Measurements from ENCODE around the gene CDH23. TPM values are rescaled to one million over a fixed set of nuclear protein-coding genes. Genes with fewer than 3 reads are reported as not detected.

Gene CDH23
- total RNA-seq, 1 donor from 2014 or later: 0.40 TPM

DNA sequence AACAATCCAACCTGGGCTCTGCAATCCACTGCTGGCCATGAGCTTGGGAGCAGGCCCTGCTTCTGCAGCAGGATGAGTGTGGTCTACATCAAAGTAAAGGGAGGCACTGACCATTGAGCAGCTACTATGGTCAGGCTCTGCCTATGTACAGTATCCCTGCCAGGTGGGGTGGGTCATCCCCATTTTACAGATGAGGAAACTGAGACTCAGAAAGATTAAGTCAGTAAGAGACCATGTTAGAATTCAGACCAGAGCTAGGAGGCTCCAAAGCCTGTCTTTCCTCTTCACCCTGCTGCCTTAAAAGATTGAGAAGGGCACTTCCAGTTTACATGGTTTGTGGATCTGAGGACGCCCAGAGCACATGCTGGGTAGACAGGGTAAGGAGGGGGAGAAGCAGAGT is 27.1 kb upstream of the CDH23 start:
- DNase-seq (ENCODE audit: low read depth): no peak

DNA sequence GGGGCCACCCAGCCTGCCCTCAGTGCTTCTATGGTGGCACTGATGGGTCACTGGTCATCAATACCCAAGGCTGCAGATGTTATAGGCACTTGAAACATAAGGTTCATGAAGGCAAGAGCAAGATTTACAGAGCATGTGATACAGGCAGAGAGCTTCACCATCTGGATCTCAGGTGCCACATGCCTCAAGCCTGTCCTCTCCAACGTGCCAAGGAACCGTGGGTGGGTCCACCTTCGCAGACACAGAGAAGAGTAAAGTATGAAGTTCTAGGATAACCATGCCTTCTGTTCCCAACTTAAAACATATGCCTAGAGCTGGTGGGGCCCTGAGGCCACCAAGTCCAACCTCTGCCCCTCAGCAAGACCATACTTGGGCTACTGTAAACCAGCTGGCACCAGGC is 26.7 kb upstream of the CDH23 start:
- no peak for DNase-seq (ENCODE audit: low read depth)

DNA sequence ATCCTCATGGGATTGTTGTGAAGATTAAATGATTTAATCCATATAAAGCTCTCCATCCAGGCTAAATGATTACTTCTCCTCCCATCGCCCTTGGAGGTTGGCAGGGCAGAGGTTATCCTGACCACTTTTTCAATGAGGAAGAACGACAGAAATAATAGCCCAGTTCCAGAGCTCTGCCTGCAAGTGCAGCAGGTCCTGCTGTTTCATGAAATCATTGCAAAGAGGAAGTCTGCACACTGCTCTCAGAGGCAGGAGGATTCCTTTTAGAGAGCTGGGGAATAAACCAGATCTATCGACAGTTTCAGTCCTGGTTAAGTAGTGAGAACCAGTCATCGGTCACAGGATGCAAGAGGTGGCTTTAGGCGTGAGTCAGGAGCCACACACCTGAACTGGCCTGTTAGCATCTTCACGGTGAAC is 25.0 kb upstream of the CDH23 start:
- no peak for DNase-seq (ENCODE audit: low read depth)

DNA sequence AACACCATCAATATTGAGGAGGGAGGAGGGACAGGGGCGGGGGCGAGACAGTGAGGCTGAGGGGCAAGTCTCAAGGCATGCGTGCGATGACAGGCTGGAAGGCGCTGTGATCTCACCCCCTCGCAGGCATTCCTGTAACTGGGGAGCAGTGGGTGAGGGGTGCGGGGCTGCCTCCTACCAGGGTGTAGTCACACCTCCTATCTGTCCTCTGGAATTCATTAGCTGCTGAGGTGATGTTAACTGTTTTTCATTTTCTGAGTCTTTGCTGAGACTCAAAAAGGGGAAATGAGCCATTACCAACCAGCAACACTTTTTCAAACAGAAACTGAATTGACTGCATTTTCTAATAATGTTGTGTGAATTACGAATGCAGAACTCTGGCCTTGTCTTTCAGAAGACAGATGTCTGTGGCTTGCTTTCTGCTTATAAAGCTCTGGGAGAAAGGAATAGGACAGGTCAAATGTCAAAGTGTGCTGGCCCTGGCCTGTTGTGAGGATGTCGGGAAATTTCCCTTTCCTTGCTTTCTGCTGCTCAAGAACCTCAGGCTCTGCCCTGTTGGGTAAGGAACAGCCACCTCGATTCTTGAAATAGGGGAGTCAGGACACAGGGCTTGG is 23.7 kb upstream of the CDH23 start:
- no peak for DNase-seq (ENCODE audit: low read depth)

DNA sequence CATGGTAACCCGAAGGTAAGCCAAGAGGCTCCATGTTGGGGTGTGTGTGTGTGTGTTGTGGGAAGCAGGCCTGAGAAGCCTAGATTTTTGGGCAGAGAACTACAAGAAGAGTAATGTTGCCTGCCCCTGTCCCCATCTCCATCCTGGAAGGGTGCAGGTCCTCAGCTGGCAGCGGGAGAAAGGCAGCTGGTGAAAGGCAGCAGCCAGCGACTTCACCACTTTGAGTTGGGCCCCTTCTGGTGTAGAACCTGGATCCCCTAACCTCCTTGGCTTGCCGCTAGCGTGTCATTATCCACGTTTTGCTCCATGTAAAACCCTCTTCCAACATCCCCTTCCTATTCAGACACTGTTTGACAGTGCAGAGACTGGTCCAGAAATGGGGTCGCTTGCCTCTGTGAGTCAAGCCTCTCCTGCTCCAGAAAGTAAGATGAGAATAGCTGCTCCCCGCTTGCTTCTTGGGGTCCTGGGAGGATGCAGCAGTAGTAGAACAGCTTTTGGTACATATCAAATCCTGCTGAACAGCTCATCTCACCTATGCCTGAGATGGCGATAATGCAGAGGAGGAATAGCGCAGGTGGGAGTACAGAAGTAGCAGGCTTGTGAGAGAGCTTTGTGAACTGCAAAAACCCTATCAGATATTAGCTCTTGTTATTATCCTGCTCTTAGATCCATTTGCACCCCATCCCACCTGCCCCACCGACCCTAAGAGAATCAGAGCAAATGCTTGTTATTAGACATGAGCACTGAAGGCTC is 22.1 kb upstream of the CDH23 start:
- no peak for DNase-seq (ENCODE audit: low read depth)

DNA sequence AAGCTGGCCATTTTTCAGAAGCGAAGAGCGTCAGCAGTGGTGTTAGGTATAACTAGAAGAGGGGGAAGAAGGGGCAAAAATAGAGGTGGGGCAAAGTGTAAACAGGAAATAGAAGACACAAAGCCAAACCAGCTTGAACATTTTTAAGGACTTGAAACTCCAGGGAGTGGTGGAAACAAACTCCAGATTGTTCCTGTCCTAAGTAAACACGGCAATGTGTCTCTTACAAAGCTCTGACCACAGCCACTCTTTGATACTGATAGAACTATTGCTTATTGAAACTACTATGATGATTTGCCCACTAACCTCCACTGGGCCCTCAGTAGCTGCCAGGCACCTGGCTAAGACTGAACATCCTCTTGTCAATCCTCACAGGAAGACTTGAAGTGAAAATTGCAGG is 20.8 kb upstream of the CDH23 start:
- DNase-seq (ENCODE audit: low read depth): no peak

DNA sequence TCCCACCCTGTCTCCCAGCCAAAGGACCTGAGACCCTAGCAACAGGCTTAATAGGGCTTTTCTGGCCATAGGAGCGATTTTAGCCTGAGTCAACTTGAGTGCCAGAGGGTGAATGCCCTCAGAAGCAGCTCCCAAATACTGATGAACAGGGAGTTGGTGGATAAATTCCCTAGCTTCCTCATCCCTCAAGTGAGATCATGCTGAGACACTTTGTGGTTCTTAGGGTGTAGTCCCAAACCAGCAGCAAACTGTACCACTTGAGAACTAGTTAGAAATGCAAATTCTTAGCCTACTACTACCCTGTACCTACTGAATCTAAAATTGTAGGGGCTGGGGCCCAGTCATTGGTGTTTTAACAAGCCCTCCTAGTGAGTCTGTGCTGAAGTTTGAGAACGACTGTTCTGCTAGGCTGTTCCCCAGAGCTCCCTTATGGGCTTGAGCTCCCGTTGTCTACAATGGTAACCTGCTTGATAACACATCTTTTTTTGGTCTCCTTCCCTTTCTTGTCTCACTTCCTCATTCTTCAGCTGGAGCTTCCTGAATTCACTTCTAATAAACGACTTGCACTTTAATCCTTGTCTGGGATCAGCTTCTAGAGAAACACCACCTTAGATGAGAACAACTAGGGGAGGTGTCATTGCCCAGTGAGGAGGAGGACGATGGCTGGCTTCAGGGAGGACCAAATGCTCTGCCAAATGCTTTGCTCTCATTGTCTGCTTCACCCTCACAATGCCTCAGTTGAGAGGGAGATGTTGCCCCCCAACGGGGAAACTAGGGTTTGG is 18.2 kb upstream of the CDH23 start:
- no peak for DNase-seq (ENCODE audit: low read depth)

DNA sequence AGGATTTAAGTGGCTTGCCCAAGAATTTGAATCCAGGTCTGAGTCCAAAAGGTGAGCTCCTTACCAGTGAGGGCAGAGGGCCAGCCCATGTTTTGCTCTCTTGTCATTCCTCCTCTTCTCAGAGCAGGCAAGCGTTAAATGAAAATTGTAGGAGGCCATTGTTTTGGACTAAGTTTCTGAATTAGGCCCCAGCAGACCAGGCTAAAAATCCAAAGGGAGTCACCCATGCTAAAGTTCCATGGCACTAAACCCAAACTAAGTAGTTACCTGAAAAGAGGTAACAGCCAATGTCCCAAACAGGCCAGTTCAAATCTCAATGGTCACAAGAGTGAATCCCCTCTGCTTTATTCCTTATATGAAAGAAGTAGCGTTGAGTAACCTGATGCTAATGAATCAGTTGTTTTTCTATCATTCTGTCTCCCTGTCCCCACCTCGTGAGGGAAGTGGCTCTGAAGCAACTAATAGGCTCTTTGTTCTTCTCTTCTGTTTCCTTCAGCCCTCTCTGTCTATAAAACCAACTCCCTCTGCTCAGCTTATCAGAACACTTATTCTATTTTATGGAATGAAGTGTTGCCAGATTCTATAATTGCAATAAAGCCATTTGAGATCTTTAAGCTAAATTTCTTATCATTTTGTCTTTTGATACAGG is 17.5 kb upstream of the CDH23 start:
- no peak for DNase-seq (ENCODE audit: low read depth)

DNA sequence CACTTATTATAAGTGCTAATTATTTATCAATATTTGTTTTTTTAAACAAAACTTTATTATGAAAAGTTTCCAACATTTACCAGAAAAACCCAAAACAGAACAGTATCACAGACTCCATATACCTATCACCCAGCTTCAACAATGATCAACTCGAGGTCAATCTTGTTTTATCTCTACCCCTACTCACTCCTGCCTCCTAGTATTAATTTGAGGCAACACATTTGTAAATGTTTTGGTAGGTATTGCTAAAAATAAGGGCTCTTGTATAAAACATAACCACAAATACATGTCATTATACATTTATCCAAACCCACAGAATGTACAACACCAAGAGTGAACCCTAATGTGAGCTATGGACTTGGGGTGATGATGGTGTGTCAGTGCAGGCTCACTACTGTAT is 15.9 kb upstream of the CDH23 start:
- DNase-seq (ENCODE audit: low read depth): no peak

DNA sequence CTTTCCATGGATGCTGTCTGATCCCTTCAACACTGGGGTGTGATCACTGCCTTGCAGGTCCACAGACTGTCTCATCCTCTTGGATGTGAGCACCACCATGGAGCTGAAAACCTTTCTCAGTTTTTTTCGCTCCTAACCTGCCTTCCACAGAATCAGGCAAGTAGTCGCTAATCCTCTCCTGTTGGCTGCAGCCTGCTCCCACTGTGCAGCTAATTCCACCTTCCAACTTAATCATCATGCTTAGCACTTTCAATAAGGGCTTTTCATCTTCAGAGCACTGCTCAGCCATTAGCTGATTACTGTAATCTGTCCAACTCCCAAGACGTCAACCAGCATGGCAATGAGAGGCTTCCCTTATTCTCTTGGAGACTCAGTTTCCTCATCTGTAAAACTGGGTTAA is 15.1 kb upstream of the CDH23 start:
- no peak for DNase-seq (ENCODE audit: low read depth)

DNA sequence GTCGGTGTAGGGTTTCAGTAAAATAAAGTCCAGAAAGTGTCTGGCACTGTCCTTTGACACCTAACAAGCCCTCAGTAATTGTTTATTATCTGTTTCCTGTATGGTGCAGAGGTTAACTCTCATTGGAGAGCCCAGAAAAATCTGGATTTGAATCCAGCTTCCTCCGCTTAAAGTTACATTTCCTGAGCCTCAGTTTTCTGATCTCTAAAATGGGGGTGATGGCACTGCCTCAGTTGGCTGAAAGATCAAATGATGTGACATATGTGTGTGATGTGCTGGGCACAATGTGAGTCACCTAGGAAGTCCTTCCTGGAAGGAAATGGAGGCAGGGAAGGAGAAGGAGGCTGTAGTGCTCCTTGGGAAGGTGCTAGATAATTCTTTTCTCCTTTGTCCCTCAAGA is 14.7 kb upstream of the CDH23 start:
- no peak for DNase-seq (ENCODE audit: low read depth)

DNA sequence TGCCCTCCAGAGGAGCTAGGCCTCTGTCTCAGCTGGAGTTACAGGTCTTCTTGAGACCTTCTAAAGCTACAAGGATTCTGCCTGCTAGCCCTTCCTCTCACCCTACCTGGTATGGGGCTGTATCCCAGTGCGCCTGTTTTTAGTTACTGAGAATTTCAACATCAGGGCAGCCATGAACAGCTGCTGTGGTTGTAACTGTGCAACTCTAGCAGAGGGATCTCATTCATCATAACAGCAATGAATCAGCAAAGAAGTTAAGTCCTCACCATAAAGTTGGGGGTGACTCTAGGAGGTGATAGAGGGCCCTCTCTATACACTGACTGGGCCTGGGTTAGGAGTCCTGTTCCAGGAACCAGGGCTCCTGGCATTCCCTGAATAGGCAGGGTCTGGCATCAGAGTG is 14.0 kb upstream of the CDH23 start:
- DNase-seq (ENCODE audit: low read depth): peak; percentile 67

DNA sequence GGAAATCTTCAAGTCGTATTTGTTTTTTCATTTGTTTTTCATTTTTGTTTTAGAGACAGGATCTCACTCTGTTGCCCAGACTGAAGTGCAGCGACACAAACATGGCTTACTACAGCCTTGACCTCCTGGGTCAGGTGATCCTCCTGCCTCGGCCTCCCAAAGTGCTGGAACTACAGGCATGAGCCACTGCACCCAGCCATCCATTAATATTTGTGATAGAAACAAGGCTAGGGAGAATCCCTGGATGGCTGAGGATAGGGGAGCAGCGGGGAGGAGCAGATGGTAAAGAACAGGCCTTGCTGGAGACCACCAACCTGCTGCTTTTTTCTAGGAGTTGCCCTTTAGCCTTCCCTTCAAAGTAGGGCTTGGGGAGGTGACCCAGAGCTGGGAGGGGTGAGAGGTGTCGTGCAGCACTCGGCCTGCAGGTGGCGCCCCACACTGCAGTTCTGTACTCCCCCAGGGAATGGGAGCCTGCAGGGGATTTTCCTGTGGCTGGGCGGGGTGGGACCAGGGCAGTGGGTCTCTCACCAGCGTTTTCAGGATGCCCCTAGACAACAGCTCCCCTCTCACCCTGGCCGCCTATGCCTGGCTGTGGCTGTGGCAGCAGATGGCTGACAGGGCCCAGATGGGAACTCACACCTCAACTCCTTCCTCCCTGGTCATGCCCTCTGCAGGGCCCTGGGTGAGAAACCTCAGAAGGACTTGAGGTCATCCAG is 12.6 kb upstream of the CDH23 start:
- DNase-seq (ENCODE audit: low read depth): peak; percentile 54

DNA sequence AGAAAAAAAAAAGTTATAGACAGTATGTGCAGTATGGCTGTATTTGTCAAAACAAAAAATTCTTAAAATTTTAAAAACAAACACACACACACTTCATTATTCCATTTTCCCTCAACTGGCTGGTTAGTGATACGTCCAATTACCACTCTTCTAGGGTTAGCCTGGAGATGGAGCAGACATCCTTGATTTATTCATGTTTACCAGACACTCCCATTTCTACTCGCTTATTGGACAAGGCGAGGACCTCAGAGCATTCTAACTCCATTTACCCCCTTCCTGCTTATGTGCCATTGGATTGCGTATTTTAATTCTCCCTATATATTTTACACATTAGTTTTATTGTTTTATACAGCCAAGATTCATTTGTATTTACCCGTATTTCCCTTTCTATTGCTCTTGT is 8.5 kb upstream of the CDH23 start:
- DNase-seq (ENCODE audit: low read depth): no peak

DNA sequence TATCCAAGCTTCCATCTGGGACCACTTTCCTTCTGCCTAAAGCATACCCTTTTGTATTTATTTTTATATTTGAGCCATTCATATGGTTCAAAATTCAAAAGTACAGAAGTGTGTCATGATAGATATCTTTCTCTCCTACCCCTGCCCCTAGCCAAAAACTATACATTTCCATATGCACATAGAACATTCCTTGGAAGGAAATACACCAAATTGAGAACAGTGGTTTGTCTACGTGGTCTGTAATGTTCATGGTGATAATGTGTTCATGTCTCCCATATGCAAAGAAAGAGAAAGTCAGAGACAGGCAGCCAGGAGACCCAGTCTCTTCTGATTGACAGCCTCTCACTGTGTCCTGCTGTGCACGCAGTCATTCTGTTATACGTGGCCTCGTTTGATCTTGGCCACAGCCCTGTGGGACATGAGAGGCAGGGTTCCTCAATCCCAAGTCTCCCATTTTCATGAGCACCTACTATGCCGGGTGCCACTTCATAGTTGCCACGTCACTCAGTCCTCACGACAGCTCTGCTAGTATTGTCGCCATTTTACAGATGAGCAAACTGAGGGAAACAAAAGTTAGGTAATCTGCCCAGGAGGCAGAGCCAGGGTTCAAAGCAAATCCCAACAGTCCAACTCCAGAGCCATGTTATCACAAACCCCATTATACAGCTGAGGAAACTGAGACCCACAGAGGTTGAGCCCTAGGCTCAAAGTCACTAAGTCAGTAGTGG is 8.0 kb upstream of the CDH23 start:
- DNase-seq (ENCODE audit: low read depth): no peak

DNA sequence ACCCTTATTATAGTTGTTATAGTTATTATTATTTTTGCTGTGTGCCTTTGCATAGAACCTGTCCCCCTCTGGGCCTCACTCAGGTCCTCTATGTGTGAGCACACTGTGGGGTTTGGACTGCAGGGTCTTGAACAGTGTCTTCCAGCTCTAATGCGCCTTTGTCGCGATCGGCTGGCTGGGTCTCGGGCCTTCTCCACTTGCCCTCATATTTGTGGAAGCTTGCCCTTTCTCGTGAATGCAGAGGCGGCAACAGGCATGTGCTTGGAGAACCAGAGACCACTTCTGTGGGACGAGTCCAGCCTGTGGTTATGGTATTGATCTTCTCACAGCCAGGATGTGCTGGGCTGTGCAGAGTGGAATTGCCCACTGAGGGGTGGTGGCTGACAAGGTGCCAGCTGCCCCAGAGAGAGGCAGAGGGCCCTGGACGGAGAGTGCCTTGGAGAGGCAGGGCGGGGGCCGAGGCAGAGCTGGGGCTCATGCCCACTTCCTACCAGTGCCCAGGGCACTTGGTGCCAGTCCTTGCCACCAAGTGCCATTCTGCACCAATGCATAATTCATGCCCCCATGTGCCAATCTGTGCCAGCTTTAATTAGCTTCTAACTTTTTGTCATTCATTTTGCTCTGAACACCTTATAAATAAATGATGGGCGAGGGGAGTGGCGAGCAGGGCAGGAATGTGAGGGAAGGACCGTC is 6.8 kb upstream of the CDH23 start:
- no peak for DNase-seq (ENCODE audit: low read depth)

DNA sequence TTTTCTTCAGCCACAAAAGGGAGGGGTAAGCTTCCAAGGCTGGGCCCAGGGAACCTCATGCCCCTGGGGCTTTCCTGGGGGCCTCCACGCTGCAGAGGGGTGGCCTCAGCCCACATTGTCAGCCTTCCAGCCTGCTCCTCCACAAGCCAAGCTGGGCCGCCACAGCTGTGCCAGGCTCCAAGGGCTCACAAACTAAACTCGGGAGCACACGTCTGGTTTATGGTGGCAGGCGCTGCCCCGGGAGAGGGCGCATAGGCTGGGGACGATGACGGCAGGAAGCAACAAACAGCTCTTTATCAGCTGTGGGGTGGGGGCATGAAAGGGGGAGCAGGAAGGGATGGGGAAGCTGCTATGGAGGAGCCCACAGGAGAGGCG is 6.3 kb upstream of the CDH23 start:
- no peak for DNase-seq (ENCODE audit: low read depth)

DNA sequence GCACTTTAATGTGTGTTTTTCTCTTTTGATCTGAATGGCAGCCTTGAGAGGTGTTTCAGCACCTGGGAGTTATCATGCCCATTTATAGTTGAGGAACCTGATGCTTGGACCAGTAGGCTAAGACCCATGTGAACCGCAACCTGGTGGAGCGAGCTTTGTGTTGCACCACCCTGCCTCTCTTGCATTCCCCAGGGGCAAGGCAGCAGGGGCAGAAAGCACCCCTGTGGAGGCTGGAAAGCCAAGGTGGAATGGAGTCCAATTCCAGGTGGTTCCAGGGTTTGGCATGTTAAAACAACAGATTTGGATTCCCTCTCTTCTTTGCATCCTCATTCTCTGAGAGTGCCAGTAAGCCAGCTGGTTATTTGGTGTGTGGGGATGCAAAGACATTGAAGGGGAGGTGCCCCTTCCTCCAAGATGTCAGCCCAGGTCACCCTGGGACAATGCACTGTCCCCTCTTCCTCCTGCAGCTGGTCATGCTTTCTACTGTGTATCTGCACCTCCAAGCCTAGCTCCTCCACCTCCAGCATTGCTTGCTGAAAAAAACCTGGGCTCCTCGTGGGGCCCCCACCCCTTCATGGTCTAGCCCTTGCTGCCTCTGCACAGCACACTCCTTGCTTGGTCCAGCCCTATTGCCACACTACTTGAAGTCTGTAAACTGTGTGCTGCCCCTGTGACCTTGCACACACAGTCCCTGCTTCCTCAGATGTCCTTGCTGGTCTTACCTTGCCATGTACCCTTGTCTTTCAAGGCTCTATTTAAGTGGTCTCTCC is 5.6 kb upstream of the CDH23 start:
- no peak for DNase-seq (ENCODE audit: low read depth)

DNA sequence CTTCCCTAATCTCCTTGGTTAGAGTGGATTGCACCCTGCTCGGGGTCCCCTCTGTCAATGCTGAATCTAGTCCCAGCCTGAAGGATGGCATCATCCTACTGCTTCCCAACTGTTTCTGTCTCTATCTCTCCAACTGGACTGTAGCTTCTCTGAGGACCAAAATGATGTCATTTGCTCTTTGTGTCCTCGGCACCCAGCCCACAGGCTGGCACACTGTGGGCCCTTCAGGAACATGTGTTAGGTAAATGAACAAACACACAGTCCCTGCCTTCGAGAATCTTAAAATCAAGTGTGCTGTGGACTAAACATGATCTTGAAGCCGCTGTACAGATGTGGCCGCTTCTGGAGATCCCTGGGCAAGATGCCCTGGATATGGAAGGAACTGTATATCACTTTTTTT is 5.0 kb upstream of the CDH23 start:
- no peak for DNase-seq (ENCODE audit: low read depth)
